Measurements from ENCODE around the gene MCCC1.

The MCCC1 gene

GRCh38 chr3:183031826-183032225 is 67.5 kb downstream of the MCCC1 start:
- no peak for DNase-seq
- no peak overlapping the region for H3K27ac ChIP-seq (ENCODE audit: low read depth, low read length)
- no peak overlapping the region for H4K8ac ChIP-seq (ENCODE audit: low read depth, low read length)
- H2BK15ac ChIP-seq (replicated peaks; ENCODE audit: low read depth) = no peak overlapping the region
- H3K4me2 ChIP-seq (ENCODE audit: low read length) = no peak overlapping the region
- H3K23ac ChIP-seq (ENCODE audit: low read length) = no peak overlapping the region
- no peak overlapping the region for H2BK120ac ChIP-seq (ENCODE audit: low read depth, low read length)
- H3K9ac ChIP-seq (ENCODE audit: low read length) = no peak overlapping the region
- no peak overlapping the region for H4K5ac ChIP-seq (ENCODE audit: low read length)
- H3K27me3 ChIP-seq (ENCODE audit: insufficient read depth, low read length, poor library complexity) = no peaks in the 10 kb centered on the region
- no peak overlapping the region for H3K18ac ChIP-seq (ENCODE audit: low read length)
- no peak overlapping the region for H2AK5ac ChIP-seq (ENCODE audit: low read length)
- no peaks in the 10 kb centered on the region for H3K79me1 ChIP-seq (ENCODE audit: low read length)
- no peak overlapping the region for H2BK5ac ChIP-seq (ENCODE audit: low read length)
- H3K4me3 ChIP-seq (ENCODE audit: low read length) = no peak overlapping the region
- no peak overlapping the region for H3K56ac ChIP-seq (ENCODE audit: low read length)
- H3K4me1 ChIP-seq (ENCODE audit: control insufficient read depth, low read depth, low read length) = no peaks in the 10 kb centered on the region
- no peaks in the 10 kb centered on the region for H3K79me2 ChIP-seq (ENCODE audit: control insufficient read depth, insufficient read depth, low read length)
- peaks cover 2% of the 10 kb centered on the region for H3K36me3 ChIP-seq (ENCODE audit: control insufficient read depth, insufficient read depth, low read length)
- no peak overlapping the region for H3K4ac ChIP-seq (ENCODE audit: low read depth, low read length)
- no CpG with 5 or more reads among the region's 1 CpG for WGBS (ENCODE audit: extremely low coverage, insufficient coverage, low lambda C conversion rate)

GRCh38 chr3:183028416-183028815 is 70.9 kb downstream of the MCCC1 start:
- no peak for DNase-seq
- no peak overlapping the region for H2BK5ac ChIP-seq (ENCODE audit: low read length)
- no peak overlapping the region for H3K4ac ChIP-seq (ENCODE audit: low read depth, low read length)
- no peak overlapping the region for H3K4me3 ChIP-seq (ENCODE audit: low read length)
- H2BK120ac ChIP-seq (ENCODE audit: low read depth, low read length) = no peak overlapping the region
- H3K27me3 ChIP-seq (ENCODE audit: insufficient read depth, low read length, poor library complexity) = no peaks in the 10 kb centered on the region
- no peak overlapping the region for H3K27ac ChIP-seq (ENCODE audit: low read depth, low read length)
- H3K18ac ChIP-seq (ENCODE audit: low read length) = no peak overlapping the region
- H3K56ac ChIP-seq (ENCODE audit: low read length) = no peak overlapping the region
- no peaks in the 10 kb centered on the region for H3K79me1 ChIP-seq (ENCODE audit: low read length)
- no peaks in the 10 kb centered on the region for H3K79me2 ChIP-seq (ENCODE audit: control insufficient read depth, insufficient read depth, low read length)
- no peak overlapping the region for H3K9ac ChIP-seq (ENCODE audit: low read length)
- H4K5ac ChIP-seq (ENCODE audit: low read length) = no peak overlapping the region
- WGBS (ENCODE audit: extremely low coverage, insufficient coverage, low lambda C conversion rate) = no CpG with 5 or more reads among the region's 3 CpGs
- H2BK15ac ChIP-seq (replicated peaks; ENCODE audit: low read depth) = no peak overlapping the region
- H3K23ac ChIP-seq (ENCODE audit: low read length) = no peak overlapping the region
- no peaks in the 10 kb centered on the region for H3K4me1 ChIP-seq (ENCODE audit: control insufficient read depth, low read depth, low read length)
- no peak overlapping the region for H4K8ac ChIP-seq (ENCODE audit: low read depth, low read length)
- H2AK5ac ChIP-seq (ENCODE audit: low read length) = no peak overlapping the region
- no peak overlapping the region for H3K4me2 ChIP-seq (ENCODE audit: low read length)
- no peaks in the 10 kb centered on the region for H3K36me3 ChIP-seq (ENCODE audit: control insufficient read depth, insufficient read depth, low read length)

- Histone ChIP-seq H3K4me1 (ENCODE audit: control insufficient read depth, low read depth, low read length) (no peaks in the 10 kb centered on the region), H3K27ac (ENCODE audit: low read depth, low read length) (no peak overlapping the region), H3K79me2 (ENCODE audit: control insufficient read depth, insufficient read depth, low read length) (no peaks in the 10 kb centered on the region), H3K4ac (ENCODE audit: low read depth, low read length) (no peak overlapping the region), H2BK120ac (ENCODE audit: low read depth, low read length) (no peak overlapping the region), H3K4me3 (ENCODE audit: low read length) (no peak overlapping the region), H4K8ac (ENCODE audit: low read depth, low read length) (no peak overlapping the region), H3K27me3 (ENCODE audit: insufficient read depth, low read length, poor library complexity) (no peaks in the 10 kb centered on the region), H2BK5ac (ENCODE audit: low read length) (no peak overlapping the region), H2BK15ac (replicated peaks; ENCODE audit: low read depth) (no peak overlapping the region), H2AK5ac (ENCODE audit: low read length) (no peak overlapping the region), H3K9ac (ENCODE audit: low read length) (no peak overlapping the region), H3K56ac (ENCODE audit: low read length) (no peak overlapping the region), H3K18ac (ENCODE audit: low read length) (no peak overlapping the region), H3K23ac (ENCODE audit: low read length) (no peak overlapping the region), H3K36me3 (ENCODE audit: control insufficient read depth, insufficient read depth, low read length) (no peaks in the 10 kb centered on the region), H4K5ac (ENCODE audit: low read length) (no peak overlapping the region), H3K79me1 (ENCODE audit: low read length) (no peaks in the 10 kb centered on the region), H3K4me2 (ENCODE audit: low read length) (no peak overlapping the region)
- no CpG with 5 or more reads among the region's 1 CpG for WGBS (ENCODE audit: extremely low coverage, insufficient coverage, low lambda C conversion rate)
- no peak for DNase-seq
Observed at GRCh38 chr3:183027276-183027675, 72.0 kb downstream of the MCCC1 start.

- no peak overlapping the region for H2BK5ac ChIP-seq (ENCODE audit: low read length)
- no peak overlapping the region for H2BK15ac ChIP-seq (replicated peaks; ENCODE audit: low read depth)
- H3K36me3 ChIP-seq (ENCODE audit: control insufficient read depth, insufficient read depth, low read length) = no peaks in the 10 kb centered on the region
- H3K9ac ChIP-seq (ENCODE audit: low read length) = no peak overlapping the region
- no peak overlapping the region for H3K4me2 ChIP-seq (ENCODE audit: low read length)
- no peak overlapping the region for H2AK5ac ChIP-seq (ENCODE audit: low read length)
- H4K5ac ChIP-seq (ENCODE audit: low read length) = no peak overlapping the region
- no CpG with 5 or more reads among the region's 3 CpGs for WGBS (ENCODE audit: extremely low coverage, insufficient coverage, low lambda C conversion rate)
- H3K23ac ChIP-seq (ENCODE audit: low read length) = no peak overlapping the region
- no peak overlapping the region for H3K27ac ChIP-seq (ENCODE audit: low read depth, low read length)
- no peaks in the 10 kb centered on the region for H3K27me3 ChIP-seq (ENCODE audit: insufficient read depth, low read length, poor library complexity)
- no peaks in the 10 kb centered on the region for H3K79me2 ChIP-seq (ENCODE audit: control insufficient read depth, insufficient read depth, low read length)
- DNase-seq = no peak
- H3K4me1 ChIP-seq (ENCODE audit: control insufficient read depth, low read depth, low read length) = peaks cover 2% of the 10 kb centered on the region
- H2BK120ac ChIP-seq (ENCODE audit: low read depth, low read length) = no peak overlapping the region
- H3K4me3 ChIP-seq (ENCODE audit: low read length) = no peak overlapping the region
- no peak overlapping the region for H4K8ac ChIP-seq (ENCODE audit: low read depth, low read length)
- no peak overlapping the region for H3K56ac ChIP-seq (ENCODE audit: low read length)
- H3K79me1 ChIP-seq (ENCODE audit: low read length) = no peaks in the 10 kb centered on the region
- no peak overlapping the region for H3K18ac ChIP-seq (ENCODE audit: low read length)
- no peak overlapping the region for H3K4ac ChIP-seq (ENCODE audit: low read depth, low read length)
Observed at GRCh38 chr3:183022936-183023516, 76.3 kb downstream of the MCCC1 start.

- Histone ChIP-seq H3K79me2 (ENCODE audit: control insufficient read depth, insufficient read depth, low read length) (no peaks in the 10 kb centered on the region), H3K4me3 (ENCODE audit: low read length) (no peak overlapping the region), H3K36me3 (ENCODE audit: control insufficient read depth, insufficient read depth, low read length) (no peaks in the 10 kb centered on the region), H3K23ac (ENCODE audit: low read length) (no peak overlapping the region), H3K4ac (ENCODE audit: low read depth, low read length) (no peak overlapping the region), H3K56ac (ENCODE audit: low read length) (no peak overlapping the region), H3K9ac (ENCODE audit: low read length) (no peak overlapping the region), H3K4me1 (ENCODE audit: control insufficient read depth, low read depth, low read length) (peaks cover 2% of the 10 kb centered on the region), H3K27me3 (ENCODE audit: insufficient read depth, low read length, poor library complexity) (no peaks in the 10 kb centered on the region), H3K79me1 (ENCODE audit: low read length) (no peaks in the 10 kb centered on the region), H3K27ac (ENCODE audit: low read depth, low read length) (no peak overlapping the region), H2BK120ac (ENCODE audit: low read depth, low read length) (no peak overlapping the region), H4K5ac (ENCODE audit: low read length) (no peak overlapping the region), H4K8ac (ENCODE audit: low read depth, low read length) (no peak overlapping the region), H2BK5ac (ENCODE audit: low read length) (no peak overlapping the region), H3K18ac (ENCODE audit: low read length) (no peak overlapping the region), H3K4me2 (ENCODE audit: low read length) (no peak overlapping the region), H2AK5ac (ENCODE audit: low read length) (no peak overlapping the region), H2BK15ac (replicated peaks; ENCODE audit: low read depth) (no peak overlapping the region)
- DNase-seq = no peak
- WGBS (ENCODE audit: extremely low coverage, insufficient coverage, low lambda C conversion rate) = no CpG with 5 or more reads among the region's 3 CpGs
Observed at GRCh38 chr3:183018421-183019192, 80.7 kb downstream of the MCCC1 start.
